HFF-Myc (cell line): ENCODE data around the gene WWOX.

Experiments
- DNase-seq: peaks from one replicate; pipeline ENCODE4 v3.0.0-alpha.2; 2011; ENCODE audit warnings: low read depth; ENCODE audit errors: extremely low read depth
- H3K4me3 ChIP-seq: replicated peaks from 2 replicates; pipeline ENCODE4 v1.5.1; 2011; ENCODE audit warnings: low read depth, mild to moderate bottlenecking, control low read depth, low read length
- TF ChIP-seq, protein P1 (sequence below): IDR thresholded peaks from 2 replicates; pipeline ENCODE4 v1.5.1; 2012; ENCODE audit warnings: mild to moderate bottlenecking, low read depth, low read length, control low read depth; ENCODE audit errors: missing control alignments

Gene WWOX

DNA sequence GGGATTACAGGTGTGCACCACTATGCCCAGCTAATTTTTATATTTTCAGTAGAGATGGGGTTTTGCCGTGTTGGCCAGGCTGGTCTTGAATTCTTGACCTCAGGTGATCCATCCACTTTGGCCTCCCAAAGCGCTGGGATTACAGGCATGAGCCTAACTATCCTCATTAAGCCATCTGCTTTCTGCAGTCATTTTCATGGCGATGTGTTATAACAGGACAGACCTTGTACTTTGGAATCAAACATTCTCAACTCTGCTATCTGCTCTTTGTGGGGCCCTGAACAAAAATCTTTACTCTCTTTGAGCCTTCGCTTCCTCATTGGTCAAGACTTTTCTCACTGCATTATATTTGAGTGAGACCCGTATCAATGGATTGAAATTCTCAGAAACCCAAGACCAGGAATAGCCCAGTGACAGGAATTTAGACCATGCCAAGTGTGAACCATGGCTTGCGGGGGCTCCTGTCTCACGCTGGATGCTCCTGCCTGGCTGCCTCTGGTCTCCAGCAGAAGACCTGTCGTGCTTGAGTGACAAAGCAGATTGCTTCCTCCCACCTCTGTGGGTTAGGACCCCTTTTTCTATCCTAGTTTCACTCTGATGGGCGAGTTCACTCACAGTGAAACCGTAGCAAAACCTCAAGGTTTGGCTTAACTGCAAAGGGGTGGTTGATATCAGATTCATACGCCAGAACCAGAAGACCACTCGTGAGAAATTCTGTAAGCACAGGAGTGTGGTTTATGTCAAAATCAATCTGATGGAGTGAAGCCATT, 982.0 kb downstream of the WWOX start:
- DNase-seq = no peak
- TF ChIP-seq, protein P1, sequence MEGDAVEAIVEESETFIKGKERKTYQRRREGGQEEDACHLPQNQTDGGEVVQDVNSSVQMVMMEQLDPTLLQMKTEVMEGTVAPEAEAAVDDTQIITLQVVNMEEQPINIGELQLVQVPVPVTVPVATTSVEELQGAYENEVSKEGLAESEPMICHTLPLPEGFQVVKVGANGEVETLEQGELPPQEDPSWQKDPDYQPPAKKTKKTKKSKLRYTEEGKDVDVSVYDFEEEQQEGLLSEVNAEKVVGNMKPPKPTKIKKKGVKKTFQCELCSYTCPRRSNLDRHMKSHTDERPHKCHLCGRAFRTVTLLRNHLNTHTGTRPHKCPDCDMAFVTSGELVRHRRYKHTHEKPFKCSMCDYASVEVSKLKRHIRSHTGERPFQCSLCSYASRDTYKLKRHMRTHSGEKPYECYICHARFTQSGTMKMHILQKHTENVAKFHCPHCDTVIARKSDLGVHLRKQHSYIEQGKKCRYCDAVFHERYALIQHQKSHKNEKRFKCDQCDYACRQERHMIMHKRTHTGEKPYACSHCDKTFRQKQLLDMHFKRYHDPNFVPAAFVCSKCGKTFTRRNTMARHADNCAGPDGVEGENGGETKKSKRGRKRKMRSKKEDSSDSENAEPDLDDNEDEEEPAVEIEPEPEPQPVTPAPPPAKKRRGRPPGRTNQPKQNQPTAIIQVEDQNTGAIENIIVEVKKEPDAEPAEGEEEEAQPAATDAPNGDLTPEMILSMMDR = no peak
- H3K4me3 ChIP-seq = no peak overlapping the region

DNA sequence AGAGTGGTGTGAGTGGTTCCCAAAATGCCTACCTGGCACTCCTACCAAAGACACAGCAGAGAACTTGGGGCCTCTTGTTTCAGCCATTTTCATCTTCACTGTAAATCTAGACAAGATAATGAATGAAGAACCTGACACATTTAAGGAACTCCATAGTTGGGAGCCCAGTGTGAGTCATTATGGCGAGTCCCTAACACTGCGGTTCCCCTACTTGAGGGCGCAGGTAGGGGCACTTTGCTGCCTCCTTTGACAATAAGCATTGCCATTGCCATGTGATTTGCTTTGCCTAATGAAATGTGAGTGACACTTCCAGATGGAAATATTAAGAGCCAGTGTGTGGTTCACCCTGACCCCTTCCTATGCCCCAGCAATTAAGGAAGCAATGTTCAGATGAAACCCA, 983.5 kb downstream of the WWOX start:
- no peak for DNase-seq
- no peak overlapping the region for H3K4me3 ChIP-seq
- TF ChIP-seq, protein P1 = no peak

DNA sequence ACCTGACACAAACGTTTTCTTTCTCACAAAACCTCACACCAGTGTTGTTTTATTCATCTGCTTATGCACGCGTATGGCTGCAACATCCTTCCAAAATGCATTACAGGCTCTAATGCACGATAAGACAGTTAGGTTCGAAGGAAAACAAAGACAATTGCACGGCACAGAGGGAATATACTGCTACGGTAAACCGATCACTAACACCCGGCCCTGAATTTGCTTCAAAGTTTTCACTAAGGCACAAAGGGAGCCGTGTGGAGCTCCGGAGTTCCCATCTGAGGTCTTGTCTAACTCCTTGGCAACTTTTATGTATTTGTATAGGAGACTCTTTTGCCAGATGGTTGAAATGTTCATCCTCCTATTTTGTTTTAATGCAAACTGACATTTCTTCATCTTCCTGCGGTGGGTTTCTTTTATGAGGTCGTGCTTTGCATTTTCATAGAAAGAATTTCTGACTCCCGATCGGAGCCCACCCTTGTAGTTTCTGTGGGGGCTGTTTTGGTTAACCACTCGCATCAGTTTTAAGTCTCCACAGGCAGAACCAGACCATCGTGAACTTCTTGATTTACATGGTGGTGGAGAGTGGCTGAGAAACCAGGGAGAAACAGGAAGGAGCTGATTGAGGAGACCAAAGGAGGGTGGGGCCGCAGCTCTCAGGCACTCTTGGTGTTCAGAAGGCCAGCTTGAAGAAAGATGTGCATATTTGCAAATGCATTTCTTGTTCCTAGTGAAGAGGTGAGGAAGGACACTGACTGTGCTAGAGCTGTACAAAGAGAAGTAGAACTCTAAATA, 984.2 kb downstream of the WWOX start:
- TF ChIP-seq, protein P1 = no peak
- DNase-seq = no peak
- no peak overlapping the region for H3K4me3 ChIP-seq

DNA sequence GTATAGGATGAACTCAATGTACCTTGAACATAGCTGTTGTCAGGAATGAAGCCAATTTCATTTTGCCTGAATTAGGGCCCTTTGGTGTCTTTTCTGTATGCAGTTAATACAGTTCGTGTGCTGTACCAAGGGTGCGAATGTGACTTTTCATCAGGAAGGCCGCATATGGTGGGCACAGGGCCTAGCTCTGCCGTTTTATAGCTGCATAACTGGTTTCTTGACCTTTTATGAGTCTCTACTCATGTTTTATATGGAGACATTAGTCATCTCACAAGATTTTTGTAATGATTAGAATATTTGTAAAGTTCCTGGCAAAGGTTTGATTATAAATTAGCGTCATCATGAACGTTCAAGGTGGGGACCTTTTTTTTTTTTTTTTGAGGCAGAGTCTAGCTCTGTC, 989.5 kb downstream of the WWOX start:
- TF ChIP-seq, protein P1 = no peak
- H3K4me3 ChIP-seq = no peak overlapping the region
- DNase-seq = no peak

DNA sequence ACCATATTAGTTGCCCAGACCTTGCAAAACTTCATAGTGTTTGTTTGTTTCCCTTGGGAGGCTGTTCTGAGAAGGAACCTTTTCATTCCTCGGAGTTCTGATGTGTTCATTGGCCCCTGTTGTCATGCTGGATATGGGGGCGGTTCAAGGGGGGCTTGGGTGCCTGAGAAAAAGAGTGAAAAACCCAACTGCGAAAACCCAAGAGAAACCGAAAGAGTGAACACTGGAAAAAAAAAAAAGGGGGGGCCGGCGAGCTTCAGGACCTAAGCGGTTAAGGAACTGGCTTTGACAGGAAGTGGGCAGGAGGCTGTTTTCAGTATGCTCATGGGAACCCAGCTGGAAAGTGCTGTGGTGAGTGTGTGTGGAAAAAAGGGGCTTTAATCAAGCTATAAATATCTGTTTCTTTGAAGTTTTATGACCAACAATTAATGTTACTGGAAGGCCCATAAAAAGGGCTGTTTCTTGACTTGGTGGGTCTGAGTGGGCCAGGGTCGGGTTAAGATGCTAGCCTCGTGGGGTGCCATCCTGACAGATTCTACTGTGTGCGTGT, 990.4 kb downstream of the WWOX start:
- no peak for DNase-seq
- TF ChIP-seq, protein P1 = no peak
- no peak overlapping the region for H3K4me3 ChIP-seq

DNA sequence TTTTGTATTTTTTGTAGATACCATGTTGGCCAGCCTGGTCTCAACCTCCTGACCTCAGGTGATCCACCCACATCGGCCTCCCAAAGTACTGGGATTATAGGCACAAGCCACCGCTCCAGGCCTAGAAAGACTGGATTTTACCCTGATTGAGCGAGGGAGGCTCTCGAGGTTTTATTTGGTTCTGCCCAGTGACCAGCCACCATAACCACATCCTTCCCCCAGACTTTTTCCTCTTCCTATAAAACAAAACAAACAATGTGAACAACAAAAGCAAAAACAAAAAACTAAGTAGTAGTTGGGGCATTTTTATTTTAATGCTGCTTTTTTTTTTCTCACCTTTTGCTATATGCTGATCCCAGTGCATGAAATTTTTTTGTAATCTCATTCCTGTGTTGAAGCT, 991.5 kb downstream of the WWOX start:
- H3K4me3 ChIP-seq = no peak overlapping the region
- DNase-seq = no peak
- TF ChIP-seq, protein P1 = no peak
